CD14-positive monocyte (primary cell): ENCODE data around the gene RUNDC3A. TPM values are rescaled to one million over a fixed set of nuclear protein-coding genes. Genes with fewer than 3 reads are reported as not detected.
A peak's percentile ranks its signal among the peaks of the same experiment; 100 is the strongest.
"Not testable (repeated sequence)": the region's sequence is repeated elsewhere in the genome, so short reads cannot be mapped to it uniquely, and the experiment has no call there.

Experiments used
- DNase-seq, 3 donors: peaks; one replicate each; pipeline ENCODE4 v3.0.0-alpha.2; 2011 to 2022
- H2AFZ ChIP-seq: 2 replicates; pipeline ENCODE4 v1.6.0; 2012; ENCODE audit warnings: mild to moderate bottlenecking, low read depth, low read length, inconsistent platforms; ENCODE audit not compliant: insufficient read depth, poor library complexity, severe bottlenecking
- H3K27ac ChIP-seq, 2 donors: 1 replicate in 1 of 2; 2 replicates in 1 of 2; pipeline ENCODE4 v1.5.1; 2012 to 2013; ENCODE audit warnings: low read length in 2 of 2, control low read depth in 1 of 2, inconsistent platforms in 1 of 2, low read depth in 1 of 2, mild to moderate bottlenecking in 1 of 2
- H3K27me3 ChIP-seq, 2 donors: one replicate each; pipeline versions ENCODE4 v1.6.0 to v1.6.1; 2011 to 2013; ENCODE audit warnings: low read length in 2 of 2; ENCODE audit not compliant: control insufficient read depth in 2 of 2, insufficient read depth in 2 of 2
- H3K36me3 ChIP-seq, 2 donors: replicated peaks in 1 of 2; 1 replicate in 1 of 2; 2 replicates in 1 of 2; pipeline versions ENCODE4 v1.5.1 to v1.6.1; 2012 to 2013; ENCODE audit warnings: low read length in 2 of 2, control low read depth in 1 of 2, inconsistent platforms in 1 of 2, mild to moderate bottlenecking in 1 of 2; ENCODE audit not compliant: insufficient read depth in 2 of 2, control insufficient read depth in 1 of 2
- H3K4me1 ChIP-seq, 2 donors: 1 replicate in 1 of 2; 2 replicates in 1 of 2; pipeline versions ENCODE4 v1.5.1 to v1.6.1; 2012 to 2013; ENCODE audit warnings: low read length in 2 of 2, control low read depth in 1 of 2, inconsistent platforms in 1 of 2, mild to moderate bottlenecking in 1 of 2, moderate library complexity in 1 of 2; ENCODE audit not compliant: insufficient read depth in 2 of 2, control insufficient read depth in 1 of 2
- H3K4me2 ChIP-seq: replicated peaks from 2 replicates; pipeline ENCODE3; 2012; ENCODE audit warnings: low read length, moderate library complexity, mild to moderate bottlenecking; ENCODE audit not compliant: poor library complexity, severe bottlenecking; ENCODE audit errors: extremely low read depth
- H3K4me3 ChIP-seq, 3 experiments: fragments of 200-600 bp in 1 of 3; sonication (generic) in 1 of 3; replicated peaks in 1 of 3; 1 replicate in 2 of 3; 2 replicates in 1 of 3; pipeline ENCODE4 v1.5.1; 2011 to 2013; ENCODE audit warnings: low read length in 3 of 3, mild to moderate bottlenecking in 3 of 3, control low read depth in 2 of 3, low read depth in 2 of 3, inconsistent platforms in 1 of 3, moderate library complexity in 1 of 3
- H3K79me2 ChIP-seq: 2 replicates; pipeline ENCODE4 v1.6.0; 2012; ENCODE audit warnings: mild to moderate bottlenecking, control low read depth, inconsistent platforms, low read length, moderate library complexity; ENCODE audit not compliant: insufficient read depth
- H3K9ac ChIP-seq: 2 replicates; pipeline ENCODE4 v1.6.0; 2017; ENCODE audit warnings: low read length, mild to moderate bottlenecking; ENCODE audit not compliant: insufficient read depth, poor library complexity, severe bottlenecking
- H3K9me3 ChIP-seq, 2 donors: replicated peaks in 1 of 2; 1 replicate in 1 of 2; 2 replicates in 1 of 2; pipeline versions ENCODE4 v1.5.1 to v1.6.1; 2012 to 2013; ENCODE audit warnings: low read length in 2 of 2, control low read depth in 1 of 2; ENCODE audit not compliant: control insufficient read depth in 1 of 2, insufficient read depth in 1 of 2
- H4K20me1 ChIP-seq: 2 replicates; pipeline ENCODE4 v1.6.0; 2012; ENCODE audit warnings: mild to moderate bottlenecking, low read length, control low read depth, moderate library complexity; ENCODE audit not compliant: insufficient read depth
- H3K27ac Mint-ChIP-seq, 7 donors: one replicate each; pipeline ENCODE4 v1.8.0; 2020; ENCODE audit warnings: mild to moderate bottlenecking in 7 of 7, mixed read lengths in 7 of 7, moderate library complexity in 6 of 7, inconsistent platforms in 2 of 7
- H3K27me3 Mint-ChIP-seq, 3 donors: one replicate each; pipeline ENCODE4 v1.8.0; 2021 to 2022; ENCODE audit warnings: low read depth in 3 of 3, mild to moderate bottlenecking in 3 of 3, mixed read lengths in 3 of 3, moderate library complexity in 3 of 3, inconsistent platforms in 1 of 3
- H3K36me3 Mint-ChIP-seq, 2 donors: one replicate each; pipeline ENCODE4 v1.8.0; 2020; ENCODE audit warnings: mixed read lengths in 2 of 2, inconsistent platforms in 1 of 2, mild to moderate bottlenecking in 1 of 2
- H3K4me1 Mint-ChIP-seq: one replicate; pipeline ENCODE4 v1.8.0; 2020; ENCODE audit warnings: mild to moderate bottlenecking, mixed read lengths
- H3K4me3 Mint-ChIP-seq, 2 donors: one replicate each; pipeline ENCODE4 v1.8.0; 2020; ENCODE audit warnings: mild to moderate bottlenecking in 2 of 2, mixed read lengths in 2 of 2, moderate library complexity in 1 of 2
- H3K9me3 Mint-ChIP-seq, 7 donors: one replicate each; pipeline ENCODE4 v1.8.0; 2020 to 2022; ENCODE audit warnings: mixed read lengths in 7 of 7, mild to moderate bottlenecking in 6 of 7, moderate library complexity in 6 of 7, inconsistent platforms in 2 of 7
- WGBS: methylation state at CpG from one replicate; pipeline ENCODE4 v1.1.5; 2013; ENCODE audit warnings: missing lambda C conversion rate; ENCODE audit not compliant: insufficient coverage; 5-methylcytosine and 5-hydroxymethylcytosine counted together
- intact Hi-C, 2 donors: fragments of 100-400 bp; cut with micrococcal nuclease; formaldehyde crosslinking; loops; one replicate each; pipeline versions ENCODE4 v1.15.0 to v1.15.1; 2023
- polyA plus RNA-seq, 3 donors: library from polyadenylated mRNA; depleted of rRNA in 1 of 3; unstranded in 2 of 3; stranded (reverse) in 1 of 3; fragments of 300-500 nt in 2 of 3; fragments of >200 nt in 1 of 3; fragmentation: Illumina TruSeq in 2 of 3; gene quantifications; 1 replicate in 2 of 3; 2 replicates in 1 of 3; pipeline ENCODE4 v1.2.3, GENCODE V29; 2012 to 2021
- TF ChIP-seq, protein P1 (sequence below): fragments of 200-600 bp; IDR thresholded peaks from one replicate; pipeline ENCODE4 v1.8.0; 2022; ENCODE audit warnings: antibody characterized with exemption, mild to moderate bottlenecking

Gene RUNDC3A
- polyA plus RNA-seq, 3 donors, result 0.22 to 0.35 TPM; not detected in 1

GRCh38 chr17:44338702-44339101, 30.3 kb downstream of the RUNDC3A start:
- Histone ChIP-seq H3K27me3 (no peaks in the 10 kb centered on the region), H4K20me1 (no peaks in the 10 kb centered on the region), H3K36me3 (no peaks in the 10 kb centered on the region), H3K9me3 (peaks cover 0 to 4% of the 10 kb centered on the region in 2 donors), H2AFZ (no peak overlapping the region), H3K27ac (peak overlapping the region; percentile 34 to 72), H3K79me2 (peaks cover 3% of the 10 kb centered on the region), H3K4me1 (peaks cover 48 to 59% of the 10 kb centered on the region in 2 donors), H3K4me2 (no peak overlapping the region), H3K9ac (peak overlapping the region; percentile 44), H3K4me3 (no peak overlapping the region)
- H3K27me3 Mint-ChIP-seq, result peaks cover 0 to 2% (median 0%) of the 10 kb centered on the region in 3 donors
- peaks cover 0 to 4% of the 10 kb centered on the region in 2 donors for H3K36me3 Mint-ChIP-seq
- intact Hi-C loops, result no loop called here
- H3K9me3 Mint-ChIP-seq, result peaks cover 4 to 14% (median 7%) of the 10 kb centered on the region in 7 donors
- peaks cover 53% of the 10 kb centered on the region for H3K4me1 Mint-ChIP-seq
- DNase-seq, result peak; percentile 85 to 91 (median 87)
- H3K27ac Mint-ChIP-seq, result peak overlapping the region; percentile 68 to 99 (median 94)
- no peak overlapping the region for H3K4me3 Mint-ChIP-seq
- TF ChIP-seq, protein P1, sequence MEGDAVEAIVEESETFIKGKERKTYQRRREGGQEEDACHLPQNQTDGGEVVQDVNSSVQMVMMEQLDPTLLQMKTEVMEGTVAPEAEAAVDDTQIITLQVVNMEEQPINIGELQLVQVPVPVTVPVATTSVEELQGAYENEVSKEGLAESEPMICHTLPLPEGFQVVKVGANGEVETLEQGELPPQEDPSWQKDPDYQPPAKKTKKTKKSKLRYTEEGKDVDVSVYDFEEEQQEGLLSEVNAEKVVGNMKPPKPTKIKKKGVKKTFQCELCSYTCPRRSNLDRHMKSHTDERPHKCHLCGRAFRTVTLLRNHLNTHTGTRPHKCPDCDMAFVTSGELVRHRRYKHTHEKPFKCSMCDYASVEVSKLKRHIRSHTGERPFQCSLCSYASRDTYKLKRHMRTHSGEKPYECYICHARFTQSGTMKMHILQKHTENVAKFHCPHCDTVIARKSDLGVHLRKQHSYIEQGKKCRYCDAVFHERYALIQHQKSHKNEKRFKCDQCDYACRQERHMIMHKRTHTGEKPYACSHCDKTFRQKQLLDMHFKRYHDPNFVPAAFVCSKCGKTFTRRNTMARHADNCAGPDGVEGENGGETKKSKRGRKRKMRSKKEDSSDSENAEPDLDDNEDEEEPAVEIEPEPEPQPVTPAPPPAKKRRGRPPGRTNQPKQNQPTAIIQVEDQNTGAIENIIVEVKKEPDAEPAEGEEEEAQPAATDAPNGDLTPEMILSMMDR, result no peak
- 46% methylated on average over 4 of the region's 6 CpGs for WGBS

DNA sequence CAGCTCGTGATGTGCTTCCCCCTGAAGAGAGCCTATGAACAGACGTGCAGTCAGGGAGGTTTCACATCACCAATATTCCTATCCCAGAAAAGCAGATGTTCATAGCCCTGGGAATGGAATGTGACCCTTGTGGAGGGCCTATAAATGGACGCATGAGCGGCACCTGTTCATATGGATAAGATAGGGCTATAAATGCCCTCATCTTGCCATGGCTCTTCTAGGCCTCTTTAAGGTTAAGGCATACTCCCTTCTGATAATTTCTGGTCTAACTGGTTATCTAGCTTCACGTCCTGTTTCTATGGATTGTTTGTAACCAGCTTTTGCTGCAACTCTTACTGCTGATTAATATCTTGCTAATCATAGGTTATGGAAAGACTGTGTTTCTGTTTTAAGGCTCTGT, 32.2 kb downstream of the RUNDC3A start:
- H3K9ac ChIP-seq, intact Hi-C loops, H3K27me3 Mint-ChIP-seq, DNase-seq, H3K36me3 ChIP-seq, H4K20me1 ChIP-seq, H3K36me3 Mint-ChIP-seq, H2AFZ ChIP-seq, H3K9me3 ChIP-seq, H3K4me2 ChIP-seq, H3K27me3 ChIP-seq: not testable (repeated sequence)
- Mint-ChIP-seq H3K4me3 (peak overlapping the region in 1 of 2 donors; percentile 39), H3K4me1 (peaks cover 49% of the 10 kb centered on the region), H3K27ac (peak overlapping the region; percentile 92 to 99 (median 94)), H3K9me3 (peaks cover 4 to 15% (median 6%) of the 10 kb centered on the region in 7 donors)
- 90% methylated on average over 2 of the region's 5 CpGs for WGBS
- Histone ChIP-seq H3K79me2 (peaks cover 20% of the 10 kb centered on the region), H3K27ac (peak overlapping the region in 1 of 2 donors; percentile 65), H3K4me1 (peaks cover 42 to 55% of the 10 kb centered on the region in 2 donors), H3K4me3 (peak overlapping the region in 1 of 3 experiments; percentile 20)
